IMR-90 (cell line): ENCODE results near the gene HS3ST6. TPM values are rescaled to one million over a fixed set of nuclear protein-coding genes. Genes with fewer than 3 reads are reported as not detected.

Experiments
- ATAC-seq: fragments of 200-7000 bp; cut with Tn5 transposase; 2 replicates; pipeline ENCODE4 v1.9.1; 2020; ENCODE audit warnings: low read depth, mild to moderate bottlenecking, moderate library complexity
- BruUV-seq: library from RNA; stranded (reverse); fragments of 400-500 nt; replicated peaks from 2 replicates; lab custom pipeline; 2021; lab: Mats Ljungman, UMichigan
- CTCF ChIA-PET: fragments of 300-600 bp; formaldehyde crosslinking; extraction: SDS; loops from one replicate; lab custom pipeline; 2021; ENCODE audit warnings: antibody characterized with exemption; lab: Yijun Ruan, JAX
- POLR2A ChIA-PET: fragments of 300-600 bp; sonication (Branson Sonifier 250); formaldehyde crosslinking; loops from one replicate; lab custom pipeline; 2022; ENCODE audit warnings: antibody characterized with exemption; ENCODE audit not compliant: unreplicated experiment; lab: Charles Lee
- DNase-seq: peaks from one replicate; pipeline ENCODE4 v3.0.0; 2013
- H2AFZ ChIP-seq: replicated peaks from 2 replicates; pipeline ENCODE3; 2013; ENCODE audit warnings: low read length, mild to moderate bottlenecking; ENCODE audit not compliant: poor library complexity
- H2AK5ac ChIP-seq: 2 replicates; pipeline ENCODE4 v1.6.1; 2013; ENCODE audit warnings: low read depth, low read length, inconsistent platforms
- H2AK9ac ChIP-seq: replicated peaks from 2 replicates; pipeline ENCODE3; 2013; ENCODE audit warnings: mild to moderate bottlenecking, low read depth, low read length, moderate library complexity; ENCODE audit not compliant: poor library complexity
- H2BK120ac ChIP-seq: 2 replicates; pipeline ENCODE4 v1.6.1; 2013; ENCODE audit warnings: low read depth, low read length, inconsistent platforms
- H2BK15ac ChIP-seq: 3 replicates; pipeline ENCODE4 v1.6.1; 2013; ENCODE audit warnings: low read depth, low read length, inconsistent platforms
- H2BK20ac ChIP-seq: 2 replicates; pipeline ENCODE4 v1.6.1; 2013; ENCODE audit warnings: low read depth, mild to moderate bottlenecking, inconsistent platforms, low read length, moderate library complexity
- H2BK5ac ChIP-seq: 2 replicates; pipeline ENCODE4 v1.6.1; 2013; ENCODE audit warnings: mild to moderate bottlenecking, low read depth, low read length, inconsistent platforms; ENCODE audit not compliant: poor library complexity, severe bottlenecking
- H3K14ac ChIP-seq: replicated peaks from 2 replicates; pipeline ENCODE4 v1.6.1; 2013; ENCODE audit warnings: low read depth, low read length, inconsistent platforms
- H3K18ac ChIP-seq: 2 replicates; pipeline ENCODE4 v1.6.1; 2013; ENCODE audit warnings: low read depth, low read length, control low read depth
- H3K23ac ChIP-seq: 2 replicates; pipeline ENCODE4 v1.6.1; 2013; ENCODE audit warnings: low read depth, low read length, inconsistent platforms
- H3K27ac ChIP-seq: 2 replicates; pipeline ENCODE4 v1.5.1; 2013; ENCODE audit warnings: mild to moderate bottlenecking, control low read depth, low read length; ENCODE audit not compliant: insufficient read depth
- H3K27me3 ChIP-seq: 2 replicates; pipeline ENCODE4 v1.6.1; 2013; ENCODE audit warnings: low read length; ENCODE audit not compliant: control insufficient read depth, insufficient read depth
- H3K36me3 ChIP-seq: 2 replicates; pipeline ENCODE4 v1.6.1; 2013; ENCODE audit warnings: low read length, mixed read lengths; ENCODE audit not compliant: control insufficient read depth, insufficient read depth
- H3K4ac ChIP-seq: 2 replicates; pipeline ENCODE4 v1.6.1; 2013; ENCODE audit warnings: low read depth, low read length, inconsistent platforms
- H3K4me1 ChIP-seq: 2 replicates; pipeline ENCODE4 v1.6.1; 2013; ENCODE audit warnings: low read length, mixed read lengths; ENCODE audit not compliant: control insufficient read depth, insufficient read depth
- H3K4me2 ChIP-seq: 2 replicates; pipeline ENCODE4 v1.6.1; 2013; ENCODE audit warnings: low read depth, mild to moderate bottlenecking, control low read depth, low read length, moderate library complexity
- H3K4me3 ChIP-seq: 2 replicates; pipeline ENCODE4 v1.5.1; 2013; ENCODE audit warnings: low read depth, mild to moderate bottlenecking, control low read depth, low read length, moderate library complexity; ENCODE audit not compliant: insufficient read depth
- H3K56ac ChIP-seq: 2 replicates; pipeline ENCODE4 v1.6.1; 2013; ENCODE audit warnings: low read length, inconsistent platforms; ENCODE audit not compliant: insufficient read depth; ENCODE audit errors: extremely low read depth
- H3K79me1 ChIP-seq, 2 experiments: 2 replicates each; pipeline ENCODE4 v1.6.1; 2013; ENCODE audit warnings: low read length in 2 of 2, inconsistent platforms in 1 of 2, low read depth in 1 of 2
- H3K9ac ChIP-seq: 2 replicates; pipeline ENCODE4 v1.6.1; 2013; ENCODE audit warnings: low read depth, low read length, control low read depth
- H3K9me1 ChIP-seq: 2 replicates; pipeline ENCODE4 v1.6.1; 2013; ENCODE audit warnings: low read length, inconsistent platforms; ENCODE audit not compliant: insufficient read depth
- H3K9me3 ChIP-seq: 2 replicates; pipeline ENCODE4 v1.6.1; 2013; ENCODE audit warnings: low read length; ENCODE audit not compliant: control insufficient read depth, insufficient read depth
- H4K20me1 ChIP-seq: 2 replicates; pipeline ENCODE4 v1.6.1; 2013; ENCODE audit warnings: low read length, inconsistent platforms; ENCODE audit not compliant: insufficient read depth
- H4K5ac ChIP-seq: 2 replicates; pipeline ENCODE4 v1.6.1; 2013; ENCODE audit warnings: mild to moderate bottlenecking, low read depth, low read length, control low read depth
- H4K8ac ChIP-seq, 2 experiments: 2 replicates each; pipeline ENCODE4 v1.6.1; 2013; ENCODE audit warnings: low read depth in 2 of 2, low read length in 2 of 2, control low read depth in 1 of 2, inconsistent platforms in 1 of 2
- H4K91ac ChIP-seq: 2 replicates; pipeline ENCODE4 v1.6.1; 2013; ENCODE audit warnings: low read depth, low read length, inconsistent platforms; ENCODE audit not compliant: insufficient read depth
- BHLHE40 ChIP-seq: fragments of 150-350 bp; IDR thresholded peaks from 2 replicates; pipeline ENCODE4 v1.6.1; 2016; ENCODE audit warnings: mild to moderate bottlenecking, low read depth, low read length
- MXI1 ChIP-seq: IDR thresholded peaks from 2 replicates; pipeline ENCODE4 v1.6.1; 2012; ENCODE audit warnings: low read depth, mild to moderate bottlenecking, low read length, moderate library complexity, borderline replicate concordance
- NFE2L2 ChIP-seq: fragments of 150-350 bp; IDR thresholded peaks from 2 replicates; pipeline ENCODE4 v1.6.1; 2016; ENCODE audit warnings: low read depth, mild to moderate bottlenecking, low read length
- RAD21 ChIP-seq: IDR thresholded peaks from 2 replicates; pipeline ENCODE4 v1.6.1; 2012; ENCODE audit warnings: low read length, improper control_type of control experiment
- RCOR1 ChIP-seq: IDR thresholded peaks from 2 replicates; pipeline ENCODE4 v1.6.1; 2012; ENCODE audit warnings: mild to moderate bottlenecking, low read length, improper control_type of control experiment; ENCODE audit not compliant: insufficient replicate concordance
- WGBS, 2 experiments: methylation state at CpG; one replicate each; pipeline versions ENCODE4 v1.1.5 to v1.1.7; 2013; ENCODE audit warnings: missing lambda C conversion rate in 2 of 2; ENCODE audit not compliant: insufficient read length in 1 of 2; ENCODE audit errors: extremely low coverage in 2 of 2; 5-methylcytosine and 5-hydroxymethylcytosine counted together
- dilution Hi-C: fragments of 300-500 bp; cut with HindIII; formaldehyde crosslinking; loops from one replicate; pipeline ENCODE4 v1.14.3; 2018; ENCODE audit warnings: low sequenced_read_pairs; ENCODE audit not compliant: unreplicated experiment
- in situ Hi-C: fragments of 300-500 bp; cut with MboI; formaldehyde crosslinking; loops from 3 replicates; pipeline ENCODE4 v1.14.3; 2019; ENCODE audit warnings: low sequenced_read_pairs, inconsistent platforms, mixed read lengths
- intact Hi-C: fragments of 100-400 bp; cut with micrococcal nuclease; formaldehyde crosslinking; loops from 2 replicates; pipeline ENCODE4 v1.10.0; 2022
- polyA plus RNA-seq, 3 experiments: library from polyadenylated mRNA; depleted of rRNA; stranded (reverse); fragments of >200 nt; gene quantifications; 2 replicates each; pipeline ENCODE4 v1.2.3, GENCODE V29; 2012; ENCODE audit warnings: low replicate concordance in 1 of 3
- total RNA-seq: library from RNA; depleted of rRNA; stranded (reverse); fragments of >200 nt; gene quantifications from 2 replicates; pipeline ENCODE4 v1.2.3, GENCODE V29; 2012
- TF ChIP-seq, protein P1 (sequence below): conservative IDR thresholded peaks from 2 replicates; pipeline ENCODE4 v1.5.1; 2012; ENCODE audit warnings: mild to moderate bottlenecking, low read depth, low read length, improper control_type of control experiment
- TF ChIP-seq, protein P2 (sequence below): fragments of 150-350 bp; IDR thresholded peaks from 2 replicates; pipeline ENCODE4 v1.6.1; 2017; ENCODE audit warnings: mild to moderate bottlenecking, antibody characterized with exemption, low read length, low read depth

The HS3ST6 gene
- total and polyA plus RNA-seq, 2 of the 4 experiments (the other 2 are of a cell fraction), result not detected

DNA sequence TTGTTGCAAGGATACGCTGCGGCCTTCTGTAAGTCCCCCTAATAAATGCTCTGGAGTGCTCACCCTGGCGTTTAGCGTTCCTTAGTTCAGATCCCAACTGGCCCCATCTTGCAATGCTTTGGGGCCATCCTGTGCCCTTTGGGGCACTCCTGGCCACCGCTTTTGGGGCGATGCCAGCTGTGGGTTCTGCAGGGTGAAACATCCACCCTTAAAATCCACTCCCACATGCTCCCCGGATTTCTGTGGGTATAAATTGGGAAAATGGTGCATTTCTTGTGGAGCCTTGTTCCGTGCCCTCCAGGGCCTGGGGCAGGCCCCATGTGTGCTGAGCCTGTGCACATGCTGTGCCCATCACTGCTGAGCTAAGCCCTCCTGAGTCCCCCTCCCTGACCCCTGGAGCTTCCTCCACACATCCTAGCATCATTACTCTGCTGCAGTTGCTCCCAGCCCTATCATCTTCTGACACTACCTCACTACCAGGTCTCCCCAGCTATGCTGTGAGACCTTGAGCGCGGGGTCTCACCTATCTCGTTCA is 18.8 kb upstream of the HS3ST6 start:
- Histone ChIP-seq H4K8ac (no peak overlapping the region), H3K9me3 (no peaks in the 10 kb centered on the region), H4K5ac (no peak overlapping the region), H3K14ac (no peak overlapping the region), H3K18ac (no peak overlapping the region), H3K9me1 (no peaks in the 10 kb centered on the region), H3K23ac (no peak overlapping the region), H3K4me1 (peaks cover 1% of the 10 kb centered on the region; the same call in 1 of the 2 replicates), H3K27me3 (peaks cover 3% of the 10 kb centered on the region; the same call in 1 of the 2 replicates), H3K56ac (no peak overlapping the region), H4K20me1 (no peaks in the 10 kb centered on the region), H2AK5ac (no peak overlapping the region), H3K4me3 (no peak overlapping the region), H3K4me2 (no peak overlapping the region), H2BK120ac (no peak overlapping the region), H2BK15ac (no peak overlapping the region), H3K9ac (no peak overlapping the region), H2BK5ac (no peak overlapping the region), H2BK20ac (no peak overlapping the region), H2AFZ (no peak overlapping the region), H3K79me1 (peaks cover 5 to 8% of the 10 kb centered on the region in 2 experiments; a peak in 2 of 4 replicates), H3K4ac (no peak overlapping the region), H3K27ac (no peak overlapping the region), H3K36me3 (peaks cover 23% of the 10 kb centered on the region), H4K91ac (no peak overlapping the region), H2AK9ac (no peak overlapping the region)
- intact Hi-C loops, result no loop called here
- dilution Hi-C loops, result no loop called here
- WGBS, 2 experiments, result no CpG with 5 or more reads among the region's 11 CpGs
- DNase-seq (no peak), ATAC-seq (no peak)
- BruUV-seq, result no TSS peak
- POLR2A ChIA-PET, result no interaction called here
- CTCF ChIA-PET, result no interaction called here
- TF ChIP-seq, protein P1, sequence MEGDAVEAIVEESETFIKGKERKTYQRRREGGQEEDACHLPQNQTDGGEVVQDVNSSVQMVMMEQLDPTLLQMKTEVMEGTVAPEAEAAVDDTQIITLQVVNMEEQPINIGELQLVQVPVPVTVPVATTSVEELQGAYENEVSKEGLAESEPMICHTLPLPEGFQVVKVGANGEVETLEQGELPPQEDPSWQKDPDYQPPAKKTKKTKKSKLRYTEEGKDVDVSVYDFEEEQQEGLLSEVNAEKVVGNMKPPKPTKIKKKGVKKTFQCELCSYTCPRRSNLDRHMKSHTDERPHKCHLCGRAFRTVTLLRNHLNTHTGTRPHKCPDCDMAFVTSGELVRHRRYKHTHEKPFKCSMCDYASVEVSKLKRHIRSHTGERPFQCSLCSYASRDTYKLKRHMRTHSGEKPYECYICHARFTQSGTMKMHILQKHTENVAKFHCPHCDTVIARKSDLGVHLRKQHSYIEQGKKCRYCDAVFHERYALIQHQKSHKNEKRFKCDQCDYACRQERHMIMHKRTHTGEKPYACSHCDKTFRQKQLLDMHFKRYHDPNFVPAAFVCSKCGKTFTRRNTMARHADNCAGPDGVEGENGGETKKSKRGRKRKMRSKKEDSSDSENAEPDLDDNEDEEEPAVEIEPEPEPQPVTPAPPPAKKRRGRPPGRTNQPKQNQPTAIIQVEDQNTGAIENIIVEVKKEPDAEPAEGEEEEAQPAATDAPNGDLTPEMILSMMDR, result no peak
- TF ChIP-seq, protein P2, sequence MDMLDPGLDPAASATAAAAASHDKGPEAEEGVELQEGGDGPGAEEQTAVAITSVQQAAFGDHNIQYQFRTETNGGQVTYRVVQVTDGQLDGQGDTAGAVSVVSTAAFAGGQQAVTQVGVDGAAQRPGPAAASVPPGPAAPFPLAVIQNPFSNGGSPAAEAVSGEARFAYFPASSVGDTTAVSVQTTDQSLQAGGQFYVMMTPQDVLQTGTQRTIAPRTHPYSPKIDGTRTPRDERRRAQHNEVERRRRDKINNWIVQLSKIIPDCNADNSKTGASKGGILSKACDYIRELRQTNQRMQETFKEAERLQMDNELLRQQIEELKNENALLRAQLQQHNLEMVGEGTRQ, result no peak
- TF ChIP-seq RCOR1 (no peak), MXI1 (no peak), BHLHE40 (no peak), NFE2L2 (no peak), RAD21 (no peak)
- in situ Hi-C loops, result no loop called here
